Measurements from ENCODE around the gene ANK2. TPM values are rescaled to one million over a fixed set of nuclear protein-coding genes. Genes with fewer than 3 reads are reported as not detected.

The ANK2 gene
- total RNA-seq, 2 donors from 2014 or later, result 6.6 to 7.1 TPM

DNA sequence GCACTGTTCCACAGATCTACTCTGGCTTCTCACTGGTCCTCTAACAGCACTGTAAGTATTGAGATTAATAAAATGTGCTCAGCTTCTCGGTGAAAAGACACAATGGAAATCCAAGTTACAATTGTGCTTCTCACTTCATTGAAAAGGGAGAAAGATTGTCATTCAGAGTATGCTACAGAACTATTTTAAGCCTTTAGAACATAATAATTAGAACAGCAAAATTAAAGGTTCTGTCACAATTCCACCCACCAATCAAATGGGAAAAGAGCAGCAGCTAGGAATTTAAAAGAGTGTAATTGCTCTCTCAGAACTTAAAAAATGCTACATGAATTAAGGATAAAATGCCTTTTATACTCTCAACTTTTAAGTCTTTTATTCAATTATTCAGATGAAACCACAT is 329.4 kb downstream of the ANK2 start:
- Mint-ChIP-seq H3K9me3 (no peaks in the 10 kb centered on the region), H3K4me3 (no peak overlapping the region), H3K27me3 (ENCODE audit: low read depth) (peaks cover 15% of the 10 kb centered on the region), H3K27ac (no peak overlapping the region), H3K36me3 (ENCODE audit: insufficient read depth in 2 of 2) (no peaks in the 10 kb centered on the region), H3K4me1 (ENCODE audit: low read depth) (peaks cover 3% of the 10 kb centered on the region)
- ATAC-seq (replicated peaks in 1 of 2) (no peak), DNase-seq (no peak)

- Mint-ChIP-seq H3K4me1 (ENCODE audit: low read depth) (peaks cover 18% of the 10 kb centered on the region), H3K27ac (no peak overlapping the region)
These were observed 333.3 kb downstream of the ANK2 start for GRCh38 chr4:113382704-113383103.

GRCh38 chr4:113383111-113383785 is 333.8 kb downstream of the ANK2 start:
- ATAC-seq (replicated peaks in 1 of 2) (no peak), DNase-seq (no peak)
- H3K4me3 Mint-ChIP-seq, result no peak overlapping the region
- H3K36me3 Mint-ChIP-seq (ENCODE audit: insufficient read depth in 2 of 2), result no peaks in the 10 kb centered on the region
- no peaks in the 10 kb centered on the region for H3K9me3 Mint-ChIP-seq
- peaks cover 18% of the 10 kb centered on the region for H3K4me1 Mint-ChIP-seq (ENCODE audit: low read depth)
- H3K27me3 Mint-ChIP-seq (ENCODE audit: low read depth), result peaks cover 24% of the 10 kb centered on the region
- no peak overlapping the region for H3K27ac Mint-ChIP-seq

More at GRCh38 chr4:113382704-113383103, 333.3 kb downstream of the ANK2 start:
- DNase-seq (no peak), ATAC-seq (replicated peaks in 1 of 2) (no peak)
- Mint-ChIP-seq H3K4me3 (no peak overlapping the region), H3K36me3 (ENCODE audit: insufficient read depth in 2 of 2) (no peaks in the 10 kb centered on the region), H3K27me3 (ENCODE audit: low read depth) (peaks cover 18% of the 10 kb centered on the region), H3K9me3 (no peaks in the 10 kb centered on the region)

DNA sequence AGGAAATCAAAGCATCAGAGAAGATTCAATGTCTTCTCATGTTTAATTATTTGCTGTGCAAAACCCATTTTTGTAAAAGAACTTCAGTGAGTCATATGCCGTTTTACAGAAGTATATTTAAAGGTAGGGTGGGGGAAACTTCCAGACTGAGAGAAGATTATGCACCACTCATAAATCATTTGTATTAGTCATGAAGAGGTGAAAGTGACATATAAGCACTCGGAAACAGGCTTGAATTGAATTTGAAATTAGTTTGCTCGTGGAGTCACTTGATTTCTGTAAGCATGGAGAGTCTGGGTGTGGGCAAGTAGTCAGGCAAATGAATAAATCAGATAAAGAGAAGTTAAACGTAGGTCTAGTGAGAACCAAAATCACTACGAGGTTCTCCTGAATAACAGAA is 335.1 kb downstream of the ANK2 start:
- Mint-ChIP-seq H3K36me3 (ENCODE audit: insufficient read depth in 2 of 2) (no peaks in the 10 kb centered on the region), H3K27me3 (ENCODE audit: low read depth) (peaks cover 31% of the 10 kb centered on the region)

DNA sequence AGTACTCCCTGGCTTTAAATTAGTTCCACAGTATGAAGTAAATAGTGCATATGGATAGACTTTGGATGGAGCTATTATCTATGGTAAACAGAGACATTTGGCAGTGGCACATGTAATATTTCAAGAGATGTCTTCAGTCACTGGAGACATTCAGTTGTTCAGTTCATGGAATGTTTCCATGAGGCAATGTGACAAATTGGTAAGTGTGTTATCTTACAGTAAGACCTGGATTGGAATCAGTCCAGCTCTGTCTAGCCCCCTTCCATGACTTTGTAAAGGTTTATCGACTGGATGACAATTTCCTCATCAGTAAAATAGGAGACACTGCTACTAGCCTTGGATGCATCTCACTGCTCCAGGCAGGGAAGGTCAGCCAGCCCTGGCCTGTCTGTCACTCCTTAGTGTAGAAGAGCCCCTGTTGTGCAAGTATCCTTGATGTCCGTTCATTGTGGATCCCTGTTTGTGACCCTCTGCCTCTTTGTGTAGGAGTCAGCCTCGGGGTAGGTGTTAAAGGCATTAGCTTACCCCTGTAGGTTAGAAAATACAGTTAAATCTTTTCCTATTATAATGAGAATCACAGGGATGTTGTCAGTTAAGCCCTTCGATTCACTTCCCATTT is 335.9 kb downstream of the ANK2 start:
- Mint-ChIP-seq H3K36me3 (ENCODE audit: insufficient read depth in 2 of 2) (no peaks in the 10 kb centered on the region), H3K4me3 (no peak overlapping the region), H3K27ac (no peak overlapping the region), H3K27me3 (ENCODE audit: low read depth) (peaks cover 29% of the 10 kb centered on the region), H3K9me3 (no peaks in the 10 kb centered on the region), H3K4me1 (ENCODE audit: low read depth) (peaks cover 18% of the 10 kb centered on the region)
- ATAC-seq (replicated peaks in 1 of 2) (no peak), DNase-seq (no peak)

More for the DNA sequence above, 335.1 kb downstream of the ANK2 start:
- ATAC-seq (replicated peaks in 1 of 2) (peak; percentile 96 to 97), DNase-seq (peak in 1 of 2 donors; percentile 8)
- Mint-ChIP-seq H3K4me1 (ENCODE audit: low read depth) (peaks cover 18% of the 10 kb centered on the region), H3K27ac (no peak overlapping the region), H3K4me3 (peak overlapping the region in 1 of 2 donors; percentile 55), H3K9me3 (no peaks in the 10 kb centered on the region)

DNA sequence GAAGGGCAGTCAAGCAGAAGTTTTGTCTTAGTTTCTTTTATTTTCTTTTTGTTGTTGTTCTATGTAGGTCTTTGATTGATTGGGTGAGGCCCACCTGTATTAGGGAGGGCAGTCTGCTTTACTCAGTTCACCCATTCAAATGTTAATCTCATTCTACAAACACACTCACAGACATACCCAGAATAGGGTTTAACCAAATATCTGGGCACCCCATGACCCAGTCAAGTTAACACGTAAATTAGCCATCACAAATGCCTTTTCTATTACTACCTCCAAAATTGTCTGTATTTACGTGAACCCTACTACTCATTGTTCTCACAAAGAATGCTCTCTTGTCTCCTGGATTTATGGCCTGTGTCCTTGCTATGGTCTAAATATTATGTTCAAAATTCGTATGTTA is 339.7 kb downstream of the ANK2 start:
- Mint-ChIP-seq H3K4me3 (no peak overlapping the region), H3K27me3 (ENCODE audit: low read depth) (peaks cover 34% of the 10 kb centered on the region), H3K27ac (no peak overlapping the region), H3K9me3 (no peaks in the 10 kb centered on the region), H3K4me1 (ENCODE audit: low read depth) (peaks cover 12% of the 10 kb centered on the region), H3K36me3 (ENCODE audit: insufficient read depth in 2 of 2) (no peaks in the 10 kb centered on the region)
- ATAC-seq (replicated peaks in 1 of 2) (no peak), DNase-seq (no peak)

- Mint-ChIP-seq H3K9me3 (no peaks in the 10 kb centered on the region), H3K4me3 (no peak overlapping the region), H3K36me3 (ENCODE audit: insufficient read depth in 2 of 2) (no peaks in the 10 kb centered on the region), H3K4me1 (ENCODE audit: low read depth) (peaks cover 17% of the 10 kb centered on the region), H3K27me3 (ENCODE audit: low read depth) (peaks cover 38% of the 10 kb centered on the region), H3K27ac (no peak overlapping the region)
- DNase-seq (no peak), ATAC-seq (replicated peaks in 1 of 2) (no peak)
These were observed 341.4 kb downstream of the ANK2 start for GRCh38 chr4:113390850-113391249.

GRCh38 chr4:113394108-113394729 is 344.8 kb downstream of the ANK2 start:
- Mint-ChIP-seq H3K9me3 (no peaks in the 10 kb centered on the region), H3K36me3 (ENCODE audit: insufficient read depth in 2 of 2) (no peaks in the 10 kb centered on the region), H3K4me3 (no peak overlapping the region), H3K4me1 (ENCODE audit: low read depth) (peaks cover 19% of the 10 kb centered on the region), H3K27ac (no peak overlapping the region), H3K27me3 (ENCODE audit: low read depth) (peaks cover 14% of the 10 kb centered on the region)
- DNase-seq, result no peak
- no peak for ATAC-seq (replicated peaks in 1 of 2)

GRCh38 chr4:113394730-113395530 is 345.5 kb downstream of the ANK2 start:
- no peaks in the 10 kb centered on the region for H3K36me3 Mint-ChIP-seq (ENCODE audit: insufficient read depth in 2 of 2)
- no peak overlapping the region for H3K27ac Mint-ChIP-seq
- peak; percentile 96 for ATAC-seq (replicated peaks in 1 of 2)
- H3K4me3 Mint-ChIP-seq, result no peak overlapping the region
- H3K9me3 Mint-ChIP-seq, result no peaks in the 10 kb centered on the region
- H3K27me3 Mint-ChIP-seq (ENCODE audit: low read depth), result peaks cover 14% of the 10 kb centered on the region
- H3K4me1 Mint-ChIP-seq (ENCODE audit: low read depth), result peaks cover 19% of the 10 kb centered on the region
- peak; percentile 49 to 70 for DNase-seq

- Mint-ChIP-seq H3K4me1 (ENCODE audit: low read depth) (peaks cover 19% of the 10 kb centered on the region), H3K9me3 (no peaks in the 10 kb centered on the region), H3K27ac (no peak overlapping the region), H3K4me3 (no peak overlapping the region), H3K36me3 (ENCODE audit: insufficient read depth in 2 of 2) (no peaks in the 10 kb centered on the region), H3K27me3 (ENCODE audit: low read depth) (peaks cover 25% of the 10 kb centered on the region)
- no peak for ATAC-seq (replicated peaks in 1 of 2)
- no peak for DNase-seq
These were observed 347.8 kb downstream of the ANK2 start for GRCh38 chr4:113397114-113397701.

DNA sequence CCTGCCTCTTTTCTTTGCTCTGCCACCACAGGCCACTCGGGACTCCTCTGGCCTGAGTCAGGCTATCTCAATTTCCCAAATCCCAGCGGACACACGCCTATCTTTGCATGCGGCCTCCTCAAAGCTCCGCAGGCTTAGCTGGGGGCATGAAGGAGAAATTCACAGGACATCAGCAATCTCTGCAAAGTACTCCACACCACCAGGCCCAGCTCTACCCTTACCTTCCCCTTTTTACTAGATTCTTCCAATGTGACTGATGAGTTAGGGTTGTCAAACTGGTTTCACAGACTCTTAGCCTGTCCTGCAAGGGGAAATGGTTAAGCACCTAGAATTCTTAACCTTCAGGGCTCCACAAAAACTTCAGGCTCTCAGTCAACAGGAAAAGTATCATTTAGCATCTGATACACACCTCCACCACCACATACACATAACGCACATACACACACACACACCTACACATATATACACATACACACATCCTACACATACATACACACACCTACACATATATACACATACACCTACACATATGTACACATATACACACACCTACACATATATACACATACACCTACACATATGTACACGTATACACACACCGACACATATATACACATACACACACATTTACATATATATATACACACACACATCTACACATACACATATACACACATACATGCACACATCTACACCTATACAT is 349.1 kb downstream of the ANK2 start:
- Mint-ChIP-seq H3K4me3 (no peak overlapping the region), H3K9me3 (no peaks in the 10 kb centered on the region), H3K4me1 (ENCODE audit: low read depth) (peaks cover 19% of the 10 kb centered on the region), H3K36me3 (ENCODE audit: insufficient read depth in 2 of 2) (no peaks in the 10 kb centered on the region), H3K27me3 (ENCODE audit: low read depth) (peaks cover 29% of the 10 kb centered on the region), H3K27ac (no peak overlapping the region)
- DNase-seq, result no peak
- no peak for ATAC-seq (replicated peaks in 1 of 2)

GRCh38 chr4:113404167-113404571 is 354.7 kb downstream of the ANK2 start:
- H3K36me3 Mint-ChIP-seq (ENCODE audit: insufficient read depth in 2 of 2), result no peaks in the 10 kb centered on the region
- no peaks in the 10 kb centered on the region for H3K4me1 Mint-ChIP-seq (ENCODE audit: low read depth)
- H3K9me3 Mint-ChIP-seq, result no peaks in the 10 kb centered on the region
- ATAC-seq (replicated peaks in 1 of 2) (no peak), DNase-seq (no peak)
- no peak overlapping the region for H3K27ac Mint-ChIP-seq
- no peak overlapping the region for H3K4me3 Mint-ChIP-seq
- peaks cover 24% of the 10 kb centered on the region for H3K27me3 Mint-ChIP-seq (ENCODE audit: low read depth)

All from activated T-cell treated with anti-CD3 and anti-CD28 coated beads, Interleukin-2, amount 50 U/mL, for 72 hours (primary cell).